Psoas muscle (tissue), 8 donors: ENCODE data around the gene ADIPOR2. TPM values are rescaled to one million over a fixed set of nuclear protein-coding genes. Genes with fewer than 3 reads are reported as not detected.
A peak's percentile ranks its signal among the peaks of the same experiment; 100 is the strongest.

Experiments
- ATAC-seq, 4 donors: fragments of 200-7000 bp; cut with Tn5 transposase; one replicate each; pipeline ENCODE4 v1.9.1; 2020; ENCODE audit warnings: moderate library complexity in 3 of 4, mild to moderate bottlenecking in 2 of 4
- DNase-seq, 2 donors: peaks; one replicate each; pipeline ENCODE4 v3.0.0-alpha.2; 2020
- H3K27ac ChIP-seq: fragments of 200-600 bp; one replicate; pipeline ENCODE4 v1.8.0; 2022
- H3K27me3 ChIP-seq, 3 donors: fragments of 200-600 bp in 1 of 3; one replicate each; pipeline versions ENCODE4 v1.6.1 to v1.8.0; 2013 to 2022; ENCODE audit warnings: low read length in 2 of 3, mild to moderate bottlenecking in 2 of 3, moderate library complexity in 1 of 3; ENCODE audit not compliant: insufficient read depth in 3 of 3
- H3K36me3 ChIP-seq, 2 donors: fragments of 200-600 bp in 1 of 2; one replicate each; pipeline versions ENCODE4 v1.6.1 to v1.8.0; 2013 to 2022; ENCODE audit warnings: low read depth in 1 of 2, mild to moderate bottlenecking in 1 of 2, moderate library complexity in 1 of 2; ENCODE audit not compliant: insufficient read depth in 1 of 2
- H3K4me1 ChIP-seq: fragments of 200-600 bp; one replicate; pipeline ENCODE4 v1.8.0; 2022
- H3K4me3 ChIP-seq: fragments of 200-600 bp; one replicate; pipeline ENCODE4 v1.8.0; 2022; ENCODE audit warnings: mild to moderate bottlenecking
- H3K9me3 ChIP-seq: fragments of 200-600 bp; one replicate; pipeline ENCODE4 v1.8.0; 2022
- WGBS, 3 donors: extraction: QIAGEN DNeasy Blood & Tissue Kit; methylation state at CpG; one replicate each; pipeline versions ENCODE4 v1.1.6 to v1.1.7; 2013; 5-methylcytosine and 5-hydroxymethylcytosine counted together
- intact Hi-C, 2 donors: fragments of 100-400 bp; cut with DNase I; formaldehyde crosslinking; loops; one replicate each; pipeline versions ENCODE4 v1.11.0 to v1.14.2; 2022
- polyA plus RNA-seq, 3 donors: library from polyadenylated mRNA; stranded (reverse); fragments of 200-250 nt; gene quantifications; one replicate each; pipeline ENCODE4 v1.2.3, GENCODE V29; 2013
- total RNA-seq, 4 donors: library from RNA; stranded (reverse); fragmentation: NEBNext Ultra II Directional in 2 of 4; extraction: Animal tissue kit (Norgen Biotek cat#: 25700) in 2 of 4; gene quantifications; one replicate each; pipeline versions ENCODE4 v1.2.1 to v1.2.4, GENCODE V29; 2021 to 2023
- TF ChIP-seq, protein P1 (sequence below): fragments of 200-600 bp; IDR thresholded peaks from one replicate; pipeline ENCODE4 v1.8.0; 2022; ENCODE audit warnings: antibody characterized with exemption
- donor health status: healthy with polysubstance abuse.
- donor health status: DM: no; HTN: no; CAD: no; lungs with moderate emphysema.
- donor health status: Bipolar disorder and iron deficiency.
- donor health status: healthy.
- donor health status: DM: yes; HTN: yes; CAD: no.
- donor health status: DM: no; HTN: no; CAD: no.
- donor health status: DM: no; HTN: no; CAD: no.
- donor health status: DM: yes; HTN: yes; CAD: no.

Gene ADIPOR2
- total and polyA plus RNA-seq, 7 donors, result 28.6 to 52.1 (median 44.2) TPM

DNA sequence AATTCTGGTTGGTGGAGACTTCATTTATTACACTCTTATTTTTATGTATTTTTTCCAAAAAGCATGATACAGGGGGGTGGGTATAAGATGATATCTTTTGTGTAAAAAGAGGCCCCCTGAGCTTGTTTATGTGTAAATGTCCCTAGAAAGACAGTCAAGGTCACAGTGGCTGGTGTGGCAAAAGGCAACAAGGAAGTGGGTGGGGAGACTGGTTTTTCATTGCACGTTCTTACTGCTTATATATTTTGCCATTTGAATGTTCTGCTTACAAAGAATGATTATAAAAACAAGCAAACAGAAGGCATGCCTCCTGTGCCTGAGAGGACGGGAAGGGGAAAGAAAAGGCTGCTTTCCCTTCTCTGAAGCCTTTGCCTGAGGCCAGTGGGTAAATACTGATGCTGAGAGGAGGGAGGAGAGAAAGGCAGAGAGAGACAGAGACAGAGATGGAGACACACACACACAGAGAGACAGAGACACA lies 24.1 kb upstream of the ADIPOR2 start:
- ATAC-seq, result no peak
- Histone ChIP-seq H3K27ac (peak overlapping the region; percentile 66), H3K9me3 (no peaks in the 10 kb centered on the region), H3K4me1 (peaks cover 6% of the 10 kb centered on the region), H3K27me3 (peaks cover 0 to 5% (median 0%) of the 10 kb centered on the region in 3 donors), H3K4me3 (no peak overlapping the region), H3K36me3 (no peaks in the 10 kb centered on the region)
- intact Hi-C loops, result no loop called here
- 41 to 53% (median 42%) methylated on average over 2 of the region's 2 CpGs for WGBS, 3 donors
- no peak for DNase-seq
- TF ChIP-seq, protein P1, sequence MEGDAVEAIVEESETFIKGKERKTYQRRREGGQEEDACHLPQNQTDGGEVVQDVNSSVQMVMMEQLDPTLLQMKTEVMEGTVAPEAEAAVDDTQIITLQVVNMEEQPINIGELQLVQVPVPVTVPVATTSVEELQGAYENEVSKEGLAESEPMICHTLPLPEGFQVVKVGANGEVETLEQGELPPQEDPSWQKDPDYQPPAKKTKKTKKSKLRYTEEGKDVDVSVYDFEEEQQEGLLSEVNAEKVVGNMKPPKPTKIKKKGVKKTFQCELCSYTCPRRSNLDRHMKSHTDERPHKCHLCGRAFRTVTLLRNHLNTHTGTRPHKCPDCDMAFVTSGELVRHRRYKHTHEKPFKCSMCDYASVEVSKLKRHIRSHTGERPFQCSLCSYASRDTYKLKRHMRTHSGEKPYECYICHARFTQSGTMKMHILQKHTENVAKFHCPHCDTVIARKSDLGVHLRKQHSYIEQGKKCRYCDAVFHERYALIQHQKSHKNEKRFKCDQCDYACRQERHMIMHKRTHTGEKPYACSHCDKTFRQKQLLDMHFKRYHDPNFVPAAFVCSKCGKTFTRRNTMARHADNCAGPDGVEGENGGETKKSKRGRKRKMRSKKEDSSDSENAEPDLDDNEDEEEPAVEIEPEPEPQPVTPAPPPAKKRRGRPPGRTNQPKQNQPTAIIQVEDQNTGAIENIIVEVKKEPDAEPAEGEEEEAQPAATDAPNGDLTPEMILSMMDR, result no peak

DNA sequence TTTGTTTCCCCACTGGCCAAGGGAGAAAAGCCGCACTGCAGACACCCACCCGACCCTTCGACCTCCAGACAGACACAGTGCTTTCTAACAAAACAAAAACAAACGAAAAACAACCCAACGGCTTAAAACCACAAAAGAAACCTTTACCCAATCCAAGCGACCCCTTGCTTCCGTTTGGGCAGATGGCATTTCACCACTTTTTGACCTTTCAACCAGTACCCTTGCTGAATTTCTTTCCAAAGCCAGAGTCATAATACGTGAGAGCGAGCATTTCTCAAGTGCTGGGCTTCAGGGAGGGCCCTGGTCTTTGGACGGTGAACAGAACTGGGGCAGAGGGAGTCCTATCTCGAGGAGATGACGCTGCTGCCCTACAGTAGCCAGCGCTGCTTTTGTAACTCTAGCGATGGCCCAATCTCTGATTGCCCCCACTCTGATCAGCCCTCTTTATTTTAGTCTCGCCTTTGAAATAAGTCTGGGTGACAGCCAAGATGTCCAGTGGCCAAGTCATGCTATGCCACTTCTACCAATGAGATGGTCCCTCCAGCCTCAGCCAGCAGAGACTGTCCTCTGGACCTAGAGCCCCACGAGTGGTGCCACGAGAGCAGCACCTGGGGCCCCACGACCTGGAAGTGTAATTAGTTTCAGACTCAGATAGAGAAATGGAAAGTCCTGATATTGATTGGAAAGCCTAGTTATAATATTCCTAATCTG lies 21.9 kb upstream of the ADIPOR2 start:
- H3K4me3 ChIP-seq, result peak overlapping the region; percentile 37
- TF ChIP-seq, protein P1, result no peak

GRCh38 chr12:1670358-1671268 lies 20.3 kb upstream of the ADIPOR2 start:
- TF ChIP-seq, protein P1, result no peak
- Histone ChIP-seq H3K9me3 (peaks cover 2% of the 10 kb centered on the region), H3K27me3 (peaks cover 0 to 2% (median 0%) of the 10 kb centered on the region in 3 donors), H3K36me3 (no peaks in the 10 kb centered on the region), H3K4me1 (peaks cover 6% of the 10 kb centered on the region), H3K27ac (peak overlapping the region; percentile 66), H3K4me3 (no peak overlapping the region)
- intact Hi-C loops, result no loop called here
- DNase-seq (no peak), ATAC-seq (no peak)
- 67 to 72% (median 71%) methylated on average over 14 of the region's 14 CpGs for WGBS, 3 donors

More for the DNA sequence above, 21.9 kb upstream of the ADIPOR2 start:
- H3K9me3 ChIP-seq, result no peaks in the 10 kb centered on the region
- intact Hi-C loops, result no loop called here
- DNase-seq (peak; percentile 27 to 74), ATAC-seq (peak; percentile 86 to 95 (median 92))
- 56 to 69% (median 58%) methylated on average over 18 of the region's 18 CpGs for WGBS, 3 donors
- H3K36me3 ChIP-seq, result no peaks in the 10 kb centered on the region
- H3K4me1 ChIP-seq, result peaks cover 6% of the 10 kb centered on the region
- H3K27me3 ChIP-seq, result peaks cover 0 to 2% (median 0%) of the 10 kb centered on the region in 3 donors
- peak overlapping the region; percentile 66 for H3K27ac ChIP-seq

DNA sequence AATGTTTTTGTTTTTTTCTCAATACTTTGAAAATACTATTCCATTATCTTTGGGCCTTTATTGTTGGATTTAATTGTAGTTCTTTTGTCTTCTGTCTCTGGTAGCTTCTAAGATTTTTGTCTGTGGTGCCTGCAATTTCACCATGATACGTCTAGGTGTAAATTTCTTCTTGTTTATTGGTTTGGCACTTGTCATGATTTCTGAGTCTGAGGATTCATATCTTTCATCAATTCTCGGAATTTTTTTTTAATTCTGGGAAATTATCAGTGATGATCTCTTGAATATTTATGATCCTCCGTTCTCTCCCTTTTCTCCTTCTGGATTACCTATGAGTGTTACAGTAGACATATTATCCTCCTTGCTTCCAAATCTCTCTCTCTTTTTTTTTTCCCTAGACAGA lies 14.8 kb upstream of the ADIPOR2 start:
- H3K4me1 ChIP-seq, result no peaks in the 10 kb centered on the region
- H3K27me3 ChIP-seq, result no peaks in the 10 kb centered on the region
- TF ChIP-seq, protein P1, result no peak
- ATAC-seq (no peak), DNase-seq (no peak)
- no peaks in the 10 kb centered on the region for H3K36me3 ChIP-seq
- intact Hi-C loops, result no loop called here
- H3K27ac ChIP-seq, result no peak overlapping the region
- WGBS, 3 donors, result 93 to 97% (median 95%) methylated on average over 3 of the region's 3 CpGs
- H3K9me3 ChIP-seq, result peaks cover 8% of the 10 kb centered on the region
- no peak overlapping the region for H3K4me3 ChIP-seq
